NCI-H446 (cell line): ENCODE results near the gene LDAF1.
"Not testable (repeated sequence)": the region's sequence is repeated elsewhere in the genome, so short reads cannot be mapped to it uniquely, and the experiment has no call there.

ENCODE experiments used
- DNase-seq, 2 experiments: peaks; one replicate each; lab custom pipeline; 2025; lab: John Stamatoyannopoulos, UW

Gene LDAF1

DNA sequence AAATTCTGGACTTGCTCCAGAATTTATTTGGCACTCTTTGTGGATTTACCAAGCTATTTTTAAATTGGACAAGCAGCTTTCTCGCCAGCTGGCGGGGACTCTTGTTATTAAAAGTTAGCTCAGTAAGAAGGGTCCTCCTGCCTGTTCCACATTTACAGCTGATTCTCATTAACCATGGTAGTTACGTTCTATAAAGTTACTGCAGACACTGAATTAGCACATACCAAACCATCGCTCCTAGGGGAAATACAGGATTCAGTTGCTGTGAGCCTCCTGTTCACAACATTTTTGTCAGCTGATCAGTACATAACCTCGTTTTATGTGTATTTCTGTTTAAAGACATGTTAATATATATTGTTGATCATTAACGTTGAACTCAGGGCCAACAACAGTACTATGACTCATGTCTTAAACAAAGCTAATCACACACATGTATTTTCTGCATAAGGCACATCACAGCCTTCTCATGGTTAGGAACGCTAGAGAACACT is 4.2 kb downstream of the LDAF1 start:
- peak; percentile 33 to 82 for DNase-seq

DNA sequence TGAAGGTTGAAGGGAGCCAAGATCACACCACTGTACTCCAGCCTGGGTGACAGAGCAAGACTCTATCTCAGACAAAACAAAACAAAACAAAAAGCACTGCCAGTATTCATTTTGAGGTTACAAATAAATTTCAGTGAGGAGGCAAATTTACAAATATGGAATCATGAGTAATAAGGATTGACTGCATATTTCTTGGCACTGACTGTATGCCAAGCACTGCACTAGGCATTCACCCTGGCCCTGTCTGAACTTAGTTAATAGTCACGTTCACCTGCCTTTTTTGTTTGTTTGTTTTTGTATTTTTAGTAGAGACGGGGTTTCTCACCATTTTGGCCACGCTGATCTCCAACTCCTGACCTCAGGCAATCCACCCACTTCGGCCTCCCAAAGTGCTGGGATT is 5.1 kb downstream of the LDAF1 start:
- no peak for DNase-seq

DNA sequence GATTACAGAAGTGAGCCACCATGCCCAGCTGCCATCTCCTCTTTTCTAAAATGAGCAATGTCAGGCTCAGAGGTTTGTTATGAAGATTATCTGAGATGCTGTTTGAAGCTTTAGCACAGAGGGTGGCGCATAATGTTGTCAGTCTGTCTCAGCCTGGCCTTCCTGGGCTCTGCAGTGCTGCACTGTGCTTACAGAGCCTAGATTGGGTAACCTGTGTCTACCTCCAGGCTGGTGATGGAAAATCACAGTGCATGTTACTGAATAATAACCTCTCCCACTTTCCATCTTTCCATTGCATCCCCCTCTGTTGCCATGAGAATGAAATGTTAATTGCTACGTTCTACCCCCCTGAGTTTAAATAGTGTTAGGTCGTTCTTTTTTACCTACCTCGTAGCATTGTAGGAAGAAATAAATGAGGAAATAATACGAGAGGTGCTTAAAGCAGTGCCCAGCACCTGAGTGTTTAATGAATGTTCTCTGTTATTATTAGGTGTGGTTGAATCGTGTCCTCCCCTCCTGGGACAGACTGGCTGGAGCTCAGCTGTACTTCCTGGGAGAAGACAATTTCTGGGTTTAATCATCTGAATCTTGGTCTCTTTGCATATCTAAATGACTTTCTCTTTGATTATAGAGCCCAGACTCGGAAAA is 6.2 kb downstream of the LDAF1 start:
- no peak for DNase-seq

DNA sequence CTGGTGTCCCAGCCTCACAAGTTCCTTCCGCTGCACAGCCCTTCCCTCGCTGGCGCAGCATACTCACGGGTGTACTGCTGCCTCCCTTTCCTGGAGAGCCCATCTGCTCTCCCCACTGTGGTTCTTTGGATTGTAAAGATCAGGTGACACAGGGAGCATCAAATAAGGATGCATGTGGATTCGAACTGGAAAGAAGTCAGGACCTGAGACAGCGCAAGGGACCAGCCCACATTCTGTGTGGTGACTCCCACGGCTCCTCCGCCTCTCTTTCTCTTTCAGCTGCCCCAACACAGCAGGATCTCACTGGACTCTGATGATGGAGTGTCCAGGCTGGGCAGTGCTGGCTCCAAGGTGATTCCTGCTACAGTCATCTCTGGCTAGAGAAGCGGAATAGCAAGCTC is 8.1 kb downstream of the LDAF1 start:
- no peak for DNase-seq

DNA sequence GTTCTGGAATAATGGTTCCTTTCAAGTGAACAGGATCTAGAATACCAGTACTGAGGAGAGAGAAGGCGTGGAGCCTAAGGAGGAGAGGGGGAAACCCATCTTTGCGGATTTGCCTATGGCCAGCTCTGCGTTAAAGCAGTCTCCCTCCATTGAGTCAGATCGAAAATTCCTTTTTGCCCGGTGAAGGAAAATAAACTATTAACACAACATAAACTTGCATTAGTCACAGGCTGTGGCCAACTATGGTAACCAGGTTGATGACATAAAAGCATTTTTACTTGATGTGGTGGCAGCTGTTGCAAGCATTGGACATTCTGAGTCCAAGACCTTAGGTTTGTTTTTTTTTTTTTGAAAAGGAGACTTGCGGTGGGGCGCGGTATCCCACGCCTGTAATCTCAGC is 8.9 kb downstream of the LDAF1 start:
- DNase-seq = no peak

DNA sequence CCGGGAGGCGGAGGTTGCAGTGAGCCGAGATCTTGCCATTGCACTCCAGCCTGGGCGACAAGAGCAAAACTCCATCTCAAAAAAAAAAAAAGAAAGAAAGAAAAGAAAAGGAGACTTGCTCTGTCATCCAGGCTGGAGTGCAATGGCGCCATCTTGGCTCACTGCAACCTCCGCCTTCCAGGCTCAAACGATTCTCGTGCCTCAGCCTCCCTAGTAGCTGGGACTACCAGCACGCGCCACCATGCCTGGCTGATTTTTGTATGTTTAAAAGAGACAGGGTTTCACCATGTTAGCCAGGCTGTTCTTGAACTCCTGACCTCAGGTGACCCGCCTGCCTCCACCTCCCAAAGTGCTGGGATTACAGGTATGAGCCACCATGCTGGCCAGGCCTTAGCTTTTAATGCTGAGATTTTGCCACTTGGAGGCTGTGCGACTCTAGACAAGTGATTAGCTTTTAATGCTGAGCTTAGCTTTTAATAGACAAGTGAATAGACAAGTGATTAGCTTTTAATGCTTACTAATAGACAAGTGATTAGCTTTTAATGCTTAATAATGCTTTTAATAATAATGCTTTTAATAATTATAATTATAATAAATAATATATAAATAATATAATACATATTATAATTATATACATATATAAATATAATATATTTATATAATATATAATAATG is 9.6 kb downstream of the LDAF1 start:
- DNase-seq = no peak

DNA sequence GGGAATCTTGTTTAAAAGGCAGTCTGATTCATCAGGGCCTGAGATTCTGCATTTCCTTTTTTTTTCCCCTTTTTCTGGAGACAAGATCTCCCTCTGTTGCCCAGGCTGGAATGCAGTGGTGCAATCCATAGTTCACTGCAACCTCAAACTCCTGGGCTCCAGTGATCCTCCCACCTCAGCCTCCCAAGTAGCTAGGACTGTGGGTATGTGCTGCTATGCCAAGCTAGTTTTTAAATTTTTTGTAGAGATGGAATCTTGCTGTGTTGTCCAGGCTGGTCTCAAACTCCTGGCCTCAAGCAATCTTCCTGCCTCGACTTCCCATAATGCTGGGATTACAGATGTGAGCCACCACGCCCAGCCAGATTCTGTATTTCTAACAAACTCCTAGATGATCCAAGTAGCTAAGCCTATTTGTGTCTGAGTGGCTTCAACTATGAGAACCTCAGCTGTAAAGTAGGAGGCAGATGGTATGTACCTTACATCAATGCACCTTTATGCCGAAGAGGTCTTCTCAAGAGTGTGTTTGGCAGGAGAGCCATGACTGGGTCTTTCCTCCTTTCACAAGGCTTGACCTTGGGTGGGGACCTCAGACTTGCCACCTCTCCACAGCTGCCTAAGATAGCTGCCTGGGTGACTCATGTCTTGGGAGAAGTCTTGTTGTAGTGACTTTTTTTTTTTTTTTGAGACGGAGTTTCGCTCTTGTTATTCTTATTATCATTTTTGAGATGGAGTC is 10.9 kb downstream of the LDAF1 start:
- DNase-seq = no peak

DNA sequence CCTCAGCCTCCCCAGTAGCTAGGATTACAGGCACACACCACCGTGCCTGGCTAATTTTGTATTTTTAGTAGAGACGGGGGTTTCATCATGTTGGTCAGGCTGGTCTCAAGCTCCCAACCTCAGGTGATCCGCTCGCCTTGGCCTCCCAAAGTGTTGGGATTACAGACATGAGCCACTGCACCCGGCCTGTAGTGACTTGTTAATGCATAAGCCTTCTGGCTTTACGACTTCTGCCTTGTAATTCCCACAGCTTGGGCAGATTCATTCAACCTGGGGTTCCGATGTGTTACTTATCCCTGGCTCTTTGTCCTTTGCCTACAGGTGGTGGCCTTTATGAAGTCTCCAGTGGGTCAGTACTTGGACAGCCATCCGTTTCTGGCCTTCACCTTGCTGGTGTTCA is 11.6 kb downstream of the LDAF1 start:
- DNase-seq = not testable (repeated sequence)

DNA sequence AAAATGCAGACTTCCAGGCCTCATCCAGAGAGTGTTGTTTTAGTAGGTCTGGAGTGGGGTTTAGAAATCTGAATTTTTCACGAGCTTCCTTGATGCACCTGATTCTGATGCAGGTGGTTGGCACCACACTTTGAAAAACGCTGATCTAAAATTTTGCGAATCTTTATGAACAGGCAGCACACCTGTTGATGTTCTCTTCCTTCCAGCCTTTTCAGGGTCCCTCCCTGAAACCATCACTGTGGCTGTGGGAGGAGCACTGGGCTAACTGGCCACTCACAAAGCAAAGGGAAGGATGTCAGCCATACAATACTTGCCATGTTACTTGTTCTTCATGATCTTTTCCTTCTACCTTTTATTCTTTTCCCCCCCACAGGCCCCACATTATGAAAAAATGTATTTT is 14.2 kb downstream of the LDAF1 start:
- no peak for DNase-seq

DNA sequence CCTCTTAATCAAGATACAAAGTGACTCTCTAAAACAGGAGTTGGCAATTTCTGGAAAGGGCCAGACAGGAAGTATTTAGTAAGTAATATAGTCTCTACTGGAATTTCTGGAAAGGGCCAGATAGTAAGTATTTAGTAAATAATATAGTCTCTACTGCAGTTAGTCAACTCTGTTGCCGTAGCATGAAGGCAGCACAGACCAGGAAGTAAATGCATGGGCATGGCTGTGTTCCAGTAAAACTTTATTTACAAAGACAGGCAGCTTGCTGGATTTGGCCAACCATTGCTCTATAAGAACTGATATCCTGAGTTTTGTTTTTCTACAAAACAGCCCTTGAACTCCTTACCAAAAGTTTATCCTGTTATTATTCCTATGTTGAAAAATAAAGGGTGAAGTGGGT is 16.9 kb downstream of the LDAF1 start:
- no peak for DNase-seq

DNA sequence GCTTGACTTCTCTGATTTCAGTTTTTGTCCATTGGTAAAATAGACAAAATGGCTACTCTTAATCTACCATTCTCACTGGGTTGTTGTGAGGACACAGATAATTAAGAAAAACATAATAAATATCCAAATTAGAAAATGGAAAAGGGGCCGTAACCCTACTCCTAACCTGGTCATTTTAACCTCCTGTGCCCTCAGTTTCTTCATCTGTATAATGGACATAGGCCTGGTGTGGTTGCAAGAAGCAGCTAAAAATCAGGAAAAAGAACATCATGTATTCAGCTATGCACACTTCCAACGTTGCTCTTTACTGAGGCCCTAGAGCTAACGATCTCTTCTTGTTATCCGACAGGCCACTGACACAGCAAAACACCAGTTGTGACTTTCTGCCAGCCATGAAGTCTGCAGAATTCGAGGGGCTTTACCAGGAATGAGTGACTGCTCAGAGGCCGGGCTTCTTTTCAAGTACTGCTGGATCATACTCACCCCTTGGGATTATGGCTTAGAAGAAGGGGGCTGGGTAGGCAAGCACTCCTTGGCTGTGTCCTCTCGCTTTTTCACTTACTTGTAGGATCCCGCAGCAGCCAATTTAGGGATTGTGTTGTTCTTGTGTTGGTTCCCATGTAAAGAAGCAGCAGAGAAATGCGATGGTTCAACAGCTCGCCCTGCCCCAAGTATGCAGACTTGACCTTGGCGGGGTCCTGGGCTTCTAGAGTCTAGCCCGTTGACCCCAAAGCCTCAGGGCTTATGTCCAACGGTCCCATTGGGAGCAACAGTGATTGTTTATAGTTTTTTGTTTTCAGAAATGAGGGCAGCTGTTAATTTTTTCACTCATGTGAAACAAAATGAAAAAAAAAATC is 20.9 kb downstream of the LDAF1 start:
- no peak for DNase-seq

DNA sequence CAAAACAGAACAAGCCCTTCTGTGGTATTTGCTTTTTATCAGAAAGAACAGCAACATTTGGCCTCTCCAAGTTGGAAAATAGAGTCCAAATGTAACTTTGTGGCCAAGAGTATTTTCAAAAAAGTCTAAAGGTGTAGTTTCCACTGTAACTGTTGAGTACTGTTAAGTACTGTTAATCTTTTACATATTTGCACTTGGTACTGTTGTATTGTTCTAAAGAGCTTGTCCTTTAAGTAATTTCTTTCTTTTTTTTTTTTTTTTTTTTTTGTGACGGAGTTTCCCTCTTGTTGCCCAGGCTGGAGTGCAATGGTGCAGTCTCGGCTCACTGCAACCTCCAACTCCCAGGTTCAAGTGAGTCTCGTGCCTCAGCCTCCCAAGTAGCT is 21.5 kb downstream of the LDAF1 start:
- DNase-seq = no peak

DNA sequence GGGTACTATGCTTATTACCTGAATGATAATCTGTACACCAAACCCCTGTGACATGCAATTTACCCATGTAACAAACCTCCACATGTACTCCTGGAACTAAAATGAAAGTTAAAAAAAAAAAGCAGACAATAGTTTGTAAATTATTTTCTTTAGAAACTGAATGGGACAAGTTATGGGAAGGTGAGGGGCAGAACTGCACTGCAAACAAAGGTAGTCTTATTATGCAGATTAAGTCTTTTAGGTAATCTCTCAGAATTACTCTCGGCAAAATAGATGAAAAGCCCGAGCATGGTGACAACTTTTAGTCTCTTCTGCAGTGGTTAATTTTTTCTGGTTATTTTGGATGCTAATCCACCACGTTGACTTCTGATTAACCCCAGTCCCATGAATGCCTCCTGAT is 25.5 kb downstream of the LDAF1 start:
- no peak for DNase-seq

DNA sequence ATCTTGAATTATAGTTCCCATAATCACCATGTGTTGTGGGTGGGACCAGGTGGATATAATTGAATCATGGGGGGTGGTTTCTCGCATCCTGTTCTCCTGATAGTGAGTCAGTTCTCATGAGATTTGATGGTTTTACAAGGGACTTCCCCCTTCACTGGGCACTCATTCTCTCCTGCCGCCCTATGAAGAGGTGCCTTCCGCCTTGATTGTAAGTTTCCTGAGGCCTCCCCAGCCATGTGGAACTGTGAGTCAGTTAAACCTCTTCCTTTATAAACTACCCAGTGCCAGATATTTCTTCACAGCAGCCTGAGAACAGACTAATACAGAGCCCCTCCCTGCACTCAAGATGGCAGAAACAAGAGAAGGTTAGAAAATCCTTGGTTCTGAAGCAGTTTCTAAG is 26.4 kb downstream of the LDAF1 start:
- no peak for DNase-seq

DNA sequence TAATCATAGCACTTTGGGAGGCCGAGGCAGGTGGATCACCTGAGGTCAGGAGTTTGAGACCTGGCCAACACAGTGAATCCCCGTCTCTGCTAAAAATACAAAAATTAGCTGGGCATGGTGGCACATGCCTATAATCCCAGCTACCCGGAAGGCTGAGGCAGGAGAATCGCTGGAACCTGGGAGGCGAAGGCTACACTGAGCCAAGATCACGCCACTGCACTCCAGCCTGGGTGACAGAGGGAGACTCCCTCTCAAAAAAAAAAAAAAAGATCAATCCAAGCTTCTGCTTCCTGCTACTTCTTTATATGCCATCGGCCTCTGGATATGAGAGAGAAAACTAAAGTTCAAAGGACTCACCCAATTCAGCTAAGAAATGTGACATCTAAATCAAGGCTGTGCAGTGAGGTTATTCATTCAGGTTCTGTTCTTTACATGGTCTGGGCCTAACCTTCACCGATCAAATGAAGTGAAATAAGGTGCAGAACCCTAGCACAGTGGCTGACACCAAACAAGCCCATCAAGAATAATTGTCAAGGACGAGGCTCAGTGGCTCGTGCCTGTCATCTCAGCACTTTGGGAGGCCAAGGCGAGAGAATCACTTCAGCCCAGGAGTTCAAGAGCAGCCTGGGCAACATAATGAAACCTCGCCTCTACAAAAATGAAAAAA is 27.3 kb downstream of the LDAF1 start:
- no peak for DNase-seq

DNA sequence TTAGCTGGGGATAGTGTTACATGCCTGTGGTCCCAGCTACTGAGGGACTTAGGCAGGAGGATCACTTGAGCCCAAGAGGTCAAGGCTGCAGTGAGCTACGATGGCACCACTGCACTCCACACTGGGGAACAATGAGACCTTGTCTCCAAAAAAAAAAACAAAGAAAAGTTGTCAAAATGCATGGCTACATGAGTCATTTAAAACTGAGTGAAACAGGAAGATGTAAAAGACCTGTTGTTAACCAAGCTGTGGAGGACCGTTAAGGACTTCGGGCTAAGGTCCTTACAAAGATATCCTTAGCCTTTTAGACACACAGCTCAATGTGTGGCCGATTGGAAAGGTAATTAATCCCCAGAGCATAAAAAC is 27.8 kb downstream of the LDAF1 start:
- DNase-seq = no peak

DNA sequence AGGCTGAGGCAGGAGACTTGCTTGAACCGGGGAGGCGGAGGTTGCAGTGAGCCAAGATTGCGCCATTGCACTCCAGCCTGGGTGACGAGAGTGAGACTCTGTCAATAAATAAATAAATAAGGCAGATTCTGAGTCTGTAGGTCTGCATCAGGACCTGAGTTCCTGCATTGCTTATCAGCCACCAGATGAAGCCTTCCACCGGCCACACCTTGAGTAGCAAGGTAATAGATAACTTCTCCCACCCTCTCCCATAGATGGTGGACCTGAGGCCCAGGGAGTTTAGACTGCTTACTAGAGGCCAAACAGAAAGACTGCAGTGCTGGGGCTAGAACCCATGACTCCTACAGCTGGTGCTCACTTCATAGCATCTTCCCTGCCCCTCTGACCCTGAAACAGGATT is 30.8 kb downstream of the LDAF1 start:
- no peak for DNase-seq

DNA sequence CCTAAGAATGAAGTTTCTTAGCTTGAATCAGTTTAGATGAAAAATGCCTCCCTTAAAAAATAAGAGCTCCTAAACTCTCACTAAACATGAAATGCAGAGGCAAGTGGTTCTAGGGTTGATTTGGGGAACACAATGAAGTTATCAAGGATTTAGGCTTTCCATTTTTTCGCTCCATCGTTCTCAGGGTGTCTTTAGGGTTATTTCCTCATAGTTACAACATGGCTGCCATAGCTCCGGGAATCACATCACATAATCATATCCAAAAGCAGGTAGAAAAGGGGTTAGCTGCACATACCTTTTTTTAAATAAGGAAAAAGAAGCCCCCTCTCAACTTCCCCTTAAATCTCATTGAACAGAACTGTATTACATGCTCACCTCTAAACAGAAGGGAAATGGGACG is 31.5 kb downstream of the LDAF1 start:
- DNase-seq = no peak

DNA sequence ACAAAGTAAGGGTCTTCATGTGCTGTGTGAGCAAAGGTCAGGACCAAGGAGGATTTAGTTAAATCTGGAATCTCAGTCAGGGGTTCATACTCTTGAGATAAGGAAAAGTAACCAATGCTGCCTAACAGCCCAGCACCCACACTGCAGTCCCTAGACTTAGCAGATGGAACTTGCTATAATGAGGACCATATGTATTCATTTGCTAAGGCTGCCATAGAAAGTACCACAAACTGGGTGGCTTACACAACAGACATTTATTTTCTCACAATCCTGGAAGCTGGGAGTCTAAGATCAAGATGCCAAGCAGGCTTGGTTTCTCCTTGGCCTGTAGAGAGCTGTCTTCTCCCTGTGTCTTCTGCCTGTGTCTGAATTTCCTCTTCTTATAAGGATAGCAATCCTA is 32.1 kb downstream of the LDAF1 start:
- no peak for DNase-seq

DNA sequence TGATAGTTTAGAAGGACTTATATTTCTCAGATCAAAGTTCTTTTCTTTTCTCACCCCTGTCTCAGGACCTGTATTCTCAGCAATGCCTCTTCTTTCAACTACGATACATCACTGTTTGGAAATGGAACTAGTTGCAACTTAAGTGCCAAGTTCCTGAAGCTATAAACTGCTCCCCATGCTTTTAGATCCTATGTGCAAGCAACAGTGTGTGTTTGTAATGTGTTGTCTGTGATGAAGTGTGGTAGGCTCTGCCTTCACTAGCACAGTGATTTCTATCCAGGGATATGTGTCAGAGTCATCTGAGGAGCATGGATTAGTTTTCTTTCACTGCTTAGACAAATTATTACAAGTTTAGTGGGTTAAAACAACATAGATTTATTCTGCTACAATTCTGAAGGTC is 34.5 kb downstream of the LDAF1 start:
- no peak for DNase-seq

DNA sequence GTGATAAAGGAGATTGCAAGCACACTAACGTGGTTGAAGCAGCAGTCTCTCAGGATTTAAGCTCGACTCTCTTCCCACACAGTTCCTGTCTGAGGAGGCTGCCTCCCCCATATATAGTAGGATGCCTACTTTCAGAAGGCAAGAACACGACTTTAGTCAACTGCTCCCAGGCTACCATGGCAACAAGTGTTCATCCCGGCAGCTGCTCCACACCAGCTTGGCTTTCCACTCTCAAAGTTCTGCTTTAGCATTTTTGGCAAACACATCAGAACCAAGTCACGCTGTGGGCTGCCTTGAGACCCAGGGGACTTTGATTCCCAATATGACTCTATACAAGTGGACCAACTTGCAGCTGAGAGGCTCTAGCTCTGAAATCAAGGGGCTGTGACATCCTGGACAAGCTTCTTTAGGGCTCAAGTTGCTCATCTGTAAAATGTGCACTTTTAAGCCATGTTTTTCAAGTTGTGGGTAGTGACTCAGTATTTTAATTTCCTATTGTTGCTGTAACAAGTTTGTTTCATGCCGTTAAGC is 36.4 kb downstream of the LDAF1 start:
- DNase-seq = no peak

DNA sequence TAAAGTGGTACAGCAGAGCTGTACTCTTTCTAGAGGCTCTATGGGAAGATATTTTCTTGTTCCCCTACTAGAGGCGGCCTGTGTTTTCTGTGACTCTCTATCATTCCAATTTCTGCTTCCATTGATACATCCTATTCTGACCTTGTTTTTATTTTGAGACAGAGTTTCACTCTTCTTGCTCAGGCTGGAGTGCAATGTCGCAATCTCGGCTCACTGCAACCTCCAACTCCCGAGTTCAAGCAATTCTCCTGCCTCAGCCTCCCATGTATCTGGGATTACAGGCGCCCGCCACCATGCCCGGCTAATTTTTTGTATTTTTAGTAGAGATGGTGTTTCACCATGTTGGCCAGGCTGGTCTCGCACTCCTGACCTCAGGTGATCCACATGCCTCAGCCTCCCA is 36.9 kb downstream of the LDAF1 start:
- not testable (repeated sequence) for DNase-seq
